GM21390 (cell line): ENCODE measurements around the gene OR4D5.

ENCODE experiments used
- ATAC-seq: cut with Tn5 transposase; IDR thresholded peaks from one replicate; pipeline ENCODE4 v1.9.1; 2021; ENCODE audit not compliant: unreplicated experiment

Gene OR4D5

DNA sequence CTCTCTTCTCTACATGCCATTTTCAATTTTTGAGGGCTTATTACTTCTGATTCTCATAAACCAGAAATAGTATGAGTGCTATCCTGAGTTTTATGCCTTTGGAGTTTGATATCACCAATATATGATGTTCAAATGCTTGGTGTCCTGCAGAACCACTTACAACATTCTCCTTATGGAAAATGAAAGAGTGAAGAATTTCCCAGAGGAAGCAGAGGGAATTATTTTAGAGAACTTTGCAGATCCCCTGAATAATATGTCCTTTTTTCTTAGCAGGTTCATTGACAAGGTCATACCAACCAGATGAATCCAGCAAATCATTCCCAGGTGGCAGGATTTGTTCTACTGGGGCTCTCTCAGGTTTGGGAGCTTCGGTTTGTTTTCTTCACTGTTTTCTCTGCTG, at the start of gene OR4D5:
Gene OR4D5 (plus strand): TSS at position 301 of the 400 bp plus-strand sequence. CDS start 0 bp downstream, at position 301.
- ATAC-seq, result no peak

DNA sequence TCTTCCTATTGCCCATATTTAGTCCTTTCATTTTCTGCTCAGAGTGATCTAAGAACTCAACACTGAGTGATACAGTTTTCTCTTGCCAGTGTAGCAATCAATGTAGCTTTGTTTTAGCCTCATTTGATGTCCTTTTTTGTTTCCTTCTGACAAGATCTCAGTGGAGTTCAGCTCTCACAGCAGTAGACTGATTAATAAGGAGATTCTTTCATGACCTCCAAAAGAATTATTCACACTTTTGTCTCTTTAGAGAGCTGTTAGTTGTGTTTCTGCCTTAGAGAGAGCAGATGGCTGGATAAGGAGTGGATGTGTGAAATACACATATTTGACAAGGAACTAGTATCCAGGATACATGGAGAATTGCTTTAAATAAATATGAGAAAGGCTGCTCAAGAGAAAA, 47.4 kb upstream of the OR4D5 start:
- ATAC-seq, result no peak

DNA sequence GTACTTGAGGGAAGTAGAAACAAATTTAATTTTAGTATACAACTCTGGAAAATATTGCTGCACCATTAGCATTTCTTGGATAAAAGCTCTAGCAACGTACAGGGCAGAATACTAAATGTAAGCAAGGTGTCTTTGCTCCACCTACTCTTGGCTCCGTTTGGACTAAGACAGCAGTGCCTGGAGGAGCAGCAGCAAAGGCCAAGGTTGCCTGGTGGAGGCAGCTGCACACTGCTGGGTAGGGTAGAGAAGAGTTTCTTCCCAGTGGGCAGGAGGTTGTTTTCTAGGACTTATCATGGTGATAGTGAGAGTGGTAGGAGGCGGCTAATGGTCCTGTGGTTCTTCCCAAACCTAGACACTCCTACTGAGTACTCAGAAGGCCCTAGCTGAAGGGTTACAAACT, 39.6 kb upstream of the OR4D5 start:
- ATAC-seq, result no peak

DNA sequence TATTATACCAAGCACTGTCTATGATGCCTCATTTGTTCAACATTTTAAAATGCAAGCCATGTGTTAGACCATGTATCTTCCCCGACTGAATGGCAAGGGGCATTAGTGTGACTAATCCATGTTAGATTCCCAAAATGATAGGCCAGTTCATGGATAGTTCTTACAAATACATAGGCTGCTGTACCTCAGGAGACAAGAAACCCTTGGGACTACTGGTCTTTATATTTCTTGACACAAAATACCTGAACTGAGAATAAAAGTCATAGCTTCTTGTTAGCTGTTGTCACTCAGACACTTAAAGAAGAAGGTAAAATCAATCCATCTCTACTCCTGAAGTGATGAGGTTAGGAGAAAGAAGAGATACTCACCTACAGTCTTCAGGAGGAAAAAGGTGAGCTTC, 37.5 kb upstream of the OR4D5 start, which contains the start of gene OR8D4:
Gene OR8D4 (plus strand): TSS at position 301 of the 400 bp plus-strand sequence. CDS start 4,265 bp downstream, outside the sequence.
- no peak for ATAC-seq

DNA sequence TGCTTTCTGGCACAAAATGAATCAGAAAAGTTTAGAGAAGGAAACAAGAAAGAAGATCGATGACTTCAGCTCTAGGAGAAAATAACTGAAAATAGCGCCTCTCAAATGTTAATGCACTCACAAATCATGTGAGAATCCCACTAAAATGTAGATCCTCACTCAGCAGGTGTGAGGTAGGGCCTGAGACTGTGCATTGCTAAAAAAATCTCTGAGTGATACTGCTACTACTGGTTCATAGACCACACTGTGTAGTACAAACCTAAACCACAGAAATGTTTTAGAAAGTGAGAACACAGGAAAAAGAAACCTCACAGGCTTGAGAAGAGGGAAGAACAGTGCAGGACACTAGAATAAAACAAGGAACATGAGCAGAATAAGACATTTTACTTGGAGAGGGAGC, 35.5 kb upstream of the OR4D5 start:
- peak; percentile 93 for ATAC-seq

DNA sequence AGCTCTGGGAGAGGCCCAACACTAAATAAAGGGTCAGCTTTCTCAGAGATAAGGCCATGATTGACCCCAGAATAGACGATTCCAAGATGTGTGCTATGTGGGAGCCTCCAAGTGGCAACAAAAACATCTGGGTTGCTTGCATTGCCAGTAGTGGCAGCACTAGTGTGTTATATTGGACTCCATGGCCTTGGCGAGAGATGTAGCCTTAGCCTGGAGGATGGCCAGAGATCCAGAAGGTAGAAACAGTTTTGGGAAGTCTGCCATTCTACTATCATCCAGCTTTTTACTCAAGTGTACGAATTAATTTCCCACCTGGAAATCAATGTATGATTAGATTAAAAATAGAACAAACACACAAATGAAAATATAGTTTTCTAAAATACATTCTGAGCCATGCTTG, 34.5 kb upstream of the OR4D5 start:
- no peak for ATAC-seq

DNA sequence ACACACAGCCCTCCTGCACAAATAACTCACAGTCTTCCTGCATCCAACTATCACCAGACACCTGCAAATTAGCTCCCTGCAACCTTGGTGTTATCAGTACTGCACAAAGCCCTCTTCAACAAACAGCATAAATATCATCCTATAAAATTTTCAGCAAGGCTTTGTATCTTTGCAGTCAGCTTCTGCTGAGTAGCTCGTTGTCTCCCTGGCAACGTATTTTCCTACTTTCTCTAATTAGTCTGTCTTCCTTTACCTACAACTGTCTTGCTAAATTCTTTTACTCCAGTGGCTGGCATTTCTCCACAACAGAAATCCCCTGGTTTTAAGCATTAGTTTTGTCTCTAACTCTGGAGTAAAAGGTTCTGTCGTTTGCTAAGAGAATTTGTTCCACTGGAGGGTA, 33.6 kb upstream of the OR4D5 start:
- no peak for ATAC-seq

DNA sequence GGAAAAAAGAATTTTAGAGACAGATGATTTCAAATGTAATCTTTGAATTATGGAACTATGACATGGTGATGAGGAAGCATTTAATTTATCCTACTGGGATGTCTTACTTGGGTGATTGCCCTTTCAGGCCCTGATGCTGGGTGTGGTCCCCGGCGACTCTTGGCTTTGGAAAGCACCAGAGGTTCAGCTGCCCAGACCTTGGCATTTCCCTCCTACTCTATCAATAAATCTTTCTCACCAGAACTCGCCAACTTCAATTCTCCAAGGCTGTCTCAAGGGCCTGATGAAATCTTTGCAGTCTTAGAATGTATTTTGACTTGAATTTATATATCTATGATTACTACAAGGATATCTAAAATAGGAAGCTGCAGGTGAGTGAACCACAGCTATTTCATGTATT, 18.5 kb upstream of the OR4D5 start:
- no peak for ATAC-seq

DNA sequence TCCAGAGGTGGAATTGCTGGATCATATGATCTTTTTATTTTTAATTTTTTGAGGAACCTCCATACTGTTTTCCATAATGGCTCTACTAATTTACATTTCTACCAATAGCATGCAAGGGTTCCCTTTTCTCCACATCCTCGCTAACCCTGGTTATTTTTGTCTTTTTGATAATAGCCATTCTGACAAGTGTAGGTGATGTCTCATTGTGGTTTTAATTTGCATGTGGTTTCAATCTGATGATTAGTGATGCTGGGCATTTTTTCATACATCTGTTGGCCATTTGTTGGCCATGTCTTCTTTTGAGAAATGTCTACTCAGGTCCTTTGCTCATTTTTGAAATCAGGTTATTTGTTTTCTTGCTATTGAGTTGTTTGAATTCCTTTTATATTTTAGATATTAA, 15.4 kb upstream of the OR4D5 start:
- ATAC-seq, result no peak

DNA sequence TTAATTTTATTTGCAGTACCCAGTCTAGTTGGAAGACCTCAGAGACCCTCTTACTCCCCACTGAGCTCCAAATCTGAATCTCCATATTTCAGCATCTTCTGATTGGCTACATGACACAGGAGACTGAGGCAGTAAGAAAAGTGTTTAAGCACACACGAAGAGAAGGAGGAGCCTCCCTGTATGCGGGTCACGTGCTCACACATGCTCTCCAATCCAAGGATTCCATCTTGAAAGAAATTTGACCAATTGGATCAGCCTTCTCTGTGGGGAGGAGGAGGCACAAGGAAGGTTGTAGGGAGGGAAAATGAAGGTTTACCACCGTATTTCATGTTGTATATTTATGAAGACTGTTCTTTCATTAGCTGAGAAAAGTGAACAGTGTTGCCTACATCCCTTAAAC, 3.0 kb downstream of the OR4D5 start:
- no peak for ATAC-seq

DNA sequence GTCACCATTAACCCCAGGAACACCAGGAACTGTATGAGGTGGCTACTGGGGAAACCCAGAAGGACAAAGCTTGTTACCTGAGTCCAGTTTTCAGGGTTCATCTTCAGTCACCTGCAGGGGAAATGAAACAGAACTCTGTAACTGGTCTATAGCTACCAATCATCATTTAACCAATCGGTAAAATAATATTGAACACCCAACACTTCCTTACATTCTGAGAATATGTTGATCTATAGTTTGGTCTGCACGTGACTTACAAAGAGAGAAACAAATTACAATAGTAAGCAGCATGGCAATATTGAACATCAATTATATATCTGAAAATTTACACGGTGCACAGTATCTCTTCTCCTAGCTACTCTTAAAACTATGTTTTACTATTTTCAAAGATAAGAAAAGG, 4.3 kb downstream of the OR4D5 start, which contains the start of gene OR6T1:
Gene OR6T1 (minus strand): TSS at position 101 of the 400 bp plus-strand sequence. CDS start 0 bp downstream, at position 101.
- no peak for ATAC-seq

DNA sequence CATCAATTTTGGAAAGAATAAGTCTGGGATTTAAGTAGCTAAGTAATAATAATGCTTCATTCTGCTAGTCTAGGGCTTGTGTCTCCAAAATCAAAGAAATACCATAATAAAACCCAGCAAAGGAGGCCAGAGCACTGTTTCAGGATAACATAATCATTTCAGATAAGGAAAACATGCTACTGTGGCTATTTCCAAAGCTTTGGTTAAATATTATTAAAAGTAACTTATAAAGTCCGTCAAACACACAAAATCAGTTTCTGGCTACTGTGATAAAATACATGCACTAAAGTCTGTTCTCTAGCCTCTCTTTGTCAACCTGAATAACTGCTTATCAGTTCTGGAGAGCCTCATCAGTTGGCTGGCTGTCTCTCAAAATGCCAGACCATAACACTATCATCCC, 5.7 kb downstream of the OR4D5 start:
- no peak for ATAC-seq

DNA sequence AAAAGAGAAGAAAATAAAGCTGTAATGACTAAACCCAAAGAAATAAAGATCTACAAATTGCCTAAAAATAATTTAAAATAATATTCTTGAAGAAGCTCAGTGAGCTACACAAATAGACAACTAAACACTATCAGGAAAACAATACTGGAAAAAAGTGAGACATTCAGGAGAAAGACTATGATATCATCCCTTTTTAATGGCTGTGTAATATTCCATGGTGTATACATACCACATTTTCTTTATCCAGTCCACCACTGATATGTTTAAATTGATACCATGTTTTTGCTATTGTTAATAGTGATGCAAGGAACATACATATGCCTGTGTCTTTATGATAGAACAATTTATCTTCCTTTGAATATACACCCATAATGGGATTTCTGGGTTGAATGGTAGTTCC, 17.3 kb downstream of the OR4D5 start:
- no peak for ATAC-seq

DNA sequence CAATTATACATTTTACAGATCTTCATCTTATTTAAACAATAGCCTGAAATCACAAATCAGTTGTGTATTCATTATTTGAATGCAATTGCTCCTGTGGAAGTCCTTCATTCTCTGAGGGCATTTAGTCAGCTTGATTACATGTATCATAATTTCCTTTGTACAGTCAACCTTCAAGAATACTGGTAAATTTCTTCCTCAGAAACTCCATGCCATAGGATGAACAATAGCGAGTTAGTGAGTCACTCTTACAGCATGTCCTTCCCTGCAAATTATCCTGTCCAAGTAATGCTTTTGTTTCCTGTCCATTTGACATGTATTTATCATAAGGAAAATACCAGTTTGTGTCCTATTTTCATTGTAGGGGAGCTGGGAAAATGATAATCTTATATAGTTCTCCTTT, 34.4 kb downstream of the OR4D5 start:
- ATAC-seq, result no peak

DNA sequence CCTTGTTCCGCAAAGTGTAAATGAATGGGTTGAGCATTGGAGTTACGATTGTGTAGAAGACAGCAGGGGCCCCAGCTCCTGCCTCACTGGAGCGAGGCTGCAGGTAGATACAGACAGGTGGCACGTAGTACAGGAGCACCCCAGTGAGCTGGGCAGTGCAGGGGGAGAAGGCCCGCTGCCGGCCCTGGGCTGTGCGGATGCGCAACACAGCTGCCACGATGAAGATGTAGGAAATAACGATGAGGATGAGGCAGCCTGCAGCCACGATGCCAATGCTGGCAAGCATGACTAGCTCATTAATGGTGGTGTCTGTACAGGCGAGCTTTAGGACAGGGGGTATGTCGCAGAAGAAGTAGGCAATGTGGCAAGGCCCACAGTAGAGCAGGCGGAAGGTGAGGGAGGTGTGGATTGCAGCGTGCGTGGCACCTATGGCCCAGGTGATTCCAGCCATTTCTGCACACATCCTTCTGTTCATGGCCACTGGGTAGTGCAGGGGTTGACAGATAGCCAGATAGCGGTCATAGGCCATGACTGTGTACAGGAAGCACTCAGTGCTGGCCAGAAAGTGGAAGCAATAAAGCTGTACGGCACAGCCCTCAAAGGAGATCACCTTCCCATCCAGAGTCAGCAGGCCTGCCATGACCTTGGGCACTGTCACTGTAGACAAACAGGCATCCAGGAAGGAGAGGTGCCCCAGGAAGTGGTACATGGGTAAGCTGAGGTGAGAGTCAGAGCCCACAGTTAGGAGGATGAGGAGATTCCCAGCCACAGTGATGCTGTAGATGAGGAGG, 37.5 kb downstream of the OR4D5 start:
- ATAC-seq, result no peak

DNA sequence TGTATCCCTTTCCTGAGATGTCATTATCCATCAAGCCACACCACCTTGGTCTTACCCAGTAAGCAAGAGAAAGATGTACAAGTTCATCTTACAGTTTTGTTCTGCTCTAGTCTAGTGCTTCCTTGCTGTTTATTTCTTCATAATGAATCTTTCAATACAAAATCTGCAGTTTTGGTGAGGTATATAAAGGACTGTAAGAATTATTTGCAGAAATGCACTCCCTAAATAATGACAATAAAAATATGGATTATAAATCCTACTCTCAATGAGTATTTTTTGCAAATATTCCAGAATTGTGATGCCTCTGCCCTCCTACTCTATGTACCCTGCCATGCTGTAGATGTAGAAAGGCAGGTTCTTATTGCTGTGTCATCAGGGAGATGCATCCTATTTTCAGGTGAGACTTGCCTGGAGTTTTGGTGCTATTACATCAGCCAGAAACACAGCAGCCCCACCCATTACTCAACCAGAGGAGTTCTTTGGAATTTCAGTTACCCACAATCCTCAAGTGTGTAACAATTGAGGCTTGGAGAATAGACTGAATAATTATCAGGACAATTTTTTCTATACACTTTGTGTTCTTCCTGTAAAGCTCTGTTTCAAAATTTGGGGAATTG, 38.4 kb downstream of the OR4D5 start, which contains the start of gene OR10S1:
Gene OR10S1 (minus strand): TSS at position 51 of the 617 bp plus-strand sequence. CDS start 117 bp downstream, outside the sequence.
- no peak for ATAC-seq

DNA sequence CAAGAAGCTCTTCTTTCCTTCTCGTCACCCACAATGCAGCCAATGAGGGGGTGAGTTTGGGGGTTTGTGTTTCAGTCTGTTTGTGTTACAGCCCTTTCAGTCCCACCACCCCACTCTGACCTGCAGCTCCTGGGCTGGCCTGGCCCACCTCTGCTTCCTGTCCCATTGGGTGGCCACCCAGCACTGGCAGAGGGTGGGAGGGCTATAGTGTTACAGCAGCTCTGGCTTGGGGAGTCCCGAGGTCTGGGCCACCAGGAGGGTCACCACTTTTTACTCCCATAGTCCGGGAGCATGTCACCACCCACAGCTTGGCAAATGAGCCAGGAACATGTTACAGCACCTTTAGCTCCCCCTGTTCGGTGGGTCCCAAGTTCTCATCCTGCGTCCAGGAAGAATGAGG, 39.9 kb downstream of the OR4D5 start:
- ATAC-seq, result no peak
